ENCODE measurements around the gene TRDN. TPM values are rescaled to one million over a fixed set of nuclear protein-coding genes. Genes with fewer than 3 reads are reported as not detected.

The TRDN gene
- total and polyA plus RNA-seq, 9 donors, result under 0.01 to 7.8 (median 1.3) TPM; not detected in 1

DNA sequence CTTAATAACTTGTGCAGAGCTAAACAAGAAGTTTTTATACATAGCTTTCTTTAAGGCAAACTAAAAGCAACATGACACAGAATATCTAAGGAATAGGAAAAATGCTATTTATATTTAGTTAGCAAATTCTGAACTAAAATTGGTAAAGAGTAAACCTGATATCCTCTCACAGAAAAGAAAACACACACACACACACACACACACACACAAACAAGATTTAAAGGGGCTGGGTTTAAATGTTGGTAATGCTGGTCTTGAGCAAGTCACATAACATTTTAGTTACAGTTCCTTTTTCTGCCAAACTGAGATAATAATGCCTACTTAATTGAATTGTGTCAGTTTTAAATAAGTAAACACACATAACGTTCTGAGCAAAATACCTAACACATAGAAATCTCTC is 1.6 kb downstream of the TRDN start:
- Histone ChIP-seq H3K9me3 (no peaks in the 10 kb centered on the region), H3K4me1 (ENCODE audit: insufficient read depth) (no peaks in the 10 kb centered on the region), H3K4me3 (no peak overlapping the region), H3K27ac (no peak overlapping the region), H3K36me3 (no peaks in the 10 kb centered on the region), H3K27me3 (no peaks in the 10 kb centered on the region)
- intact Hi-C loops (cut with DNase I), result no loop called here
- no peak for TF ChIP-seq EP300 (IDR thresholded peaks at IDR 0.05)
- TF ChIP-seq POLR2A (IDR thresholded peaks at IDR 0.05), result no peak
- TF ChIP-seq, protein P1, sequence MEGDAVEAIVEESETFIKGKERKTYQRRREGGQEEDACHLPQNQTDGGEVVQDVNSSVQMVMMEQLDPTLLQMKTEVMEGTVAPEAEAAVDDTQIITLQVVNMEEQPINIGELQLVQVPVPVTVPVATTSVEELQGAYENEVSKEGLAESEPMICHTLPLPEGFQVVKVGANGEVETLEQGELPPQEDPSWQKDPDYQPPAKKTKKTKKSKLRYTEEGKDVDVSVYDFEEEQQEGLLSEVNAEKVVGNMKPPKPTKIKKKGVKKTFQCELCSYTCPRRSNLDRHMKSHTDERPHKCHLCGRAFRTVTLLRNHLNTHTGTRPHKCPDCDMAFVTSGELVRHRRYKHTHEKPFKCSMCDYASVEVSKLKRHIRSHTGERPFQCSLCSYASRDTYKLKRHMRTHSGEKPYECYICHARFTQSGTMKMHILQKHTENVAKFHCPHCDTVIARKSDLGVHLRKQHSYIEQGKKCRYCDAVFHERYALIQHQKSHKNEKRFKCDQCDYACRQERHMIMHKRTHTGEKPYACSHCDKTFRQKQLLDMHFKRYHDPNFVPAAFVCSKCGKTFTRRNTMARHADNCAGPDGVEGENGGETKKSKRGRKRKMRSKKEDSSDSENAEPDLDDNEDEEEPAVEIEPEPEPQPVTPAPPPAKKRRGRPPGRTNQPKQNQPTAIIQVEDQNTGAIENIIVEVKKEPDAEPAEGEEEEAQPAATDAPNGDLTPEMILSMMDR (IDR thresholded peaks at IDR 0.05), result no peak
- no peak for DNase-seq
- WGBS, 3 donors, result 12 to 51% (median 29%) methylated on average over 1 of the region's 1 CpG

DNA sequence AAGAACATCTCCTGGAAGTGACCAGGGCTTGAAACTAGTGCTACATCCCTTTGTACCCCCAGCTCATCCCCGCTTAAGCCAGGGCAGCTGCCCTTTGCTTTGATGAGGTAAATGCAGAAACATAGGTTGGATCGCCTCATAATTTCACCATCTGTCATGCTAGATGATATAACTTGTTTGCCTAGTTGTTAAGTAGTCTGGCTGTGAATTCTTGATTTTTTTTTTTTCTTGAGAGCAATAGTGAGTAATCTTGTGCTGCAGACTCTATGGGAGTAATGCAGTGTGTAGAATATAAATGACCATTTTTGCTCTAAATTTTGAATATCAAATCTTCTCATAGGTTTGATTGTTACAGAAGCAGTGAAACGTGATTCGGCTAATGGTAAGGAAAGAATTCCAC is 4.1 kb downstream of the TRDN start:
- no peak for TF ChIP-seq EP300 (IDR thresholded peaks at IDR 0.05)
- no peak for TF ChIP-seq POLR2A (IDR thresholded peaks at IDR 0.05)
- TF ChIP-seq, protein P1 (IDR thresholded peaks at IDR 0.05), result no peak
- intact Hi-C loops (cut with DNase I), result no loop called here
- Histone ChIP-seq H3K36me3 (no peaks in the 10 kb centered on the region), H3K27me3 (no peaks in the 10 kb centered on the region), H3K4me1 (ENCODE audit: insufficient read depth) (no peaks in the 10 kb centered on the region), H3K27ac (no peak overlapping the region), H3K4me3 (no peak overlapping the region), H3K9me3 (no peaks in the 10 kb centered on the region)
- WGBS, 3 donors, result 64 to 85% (median 75%) methylated on average over 4 of the region's 4 CpGs
- no peak for DNase-seq

DNA sequence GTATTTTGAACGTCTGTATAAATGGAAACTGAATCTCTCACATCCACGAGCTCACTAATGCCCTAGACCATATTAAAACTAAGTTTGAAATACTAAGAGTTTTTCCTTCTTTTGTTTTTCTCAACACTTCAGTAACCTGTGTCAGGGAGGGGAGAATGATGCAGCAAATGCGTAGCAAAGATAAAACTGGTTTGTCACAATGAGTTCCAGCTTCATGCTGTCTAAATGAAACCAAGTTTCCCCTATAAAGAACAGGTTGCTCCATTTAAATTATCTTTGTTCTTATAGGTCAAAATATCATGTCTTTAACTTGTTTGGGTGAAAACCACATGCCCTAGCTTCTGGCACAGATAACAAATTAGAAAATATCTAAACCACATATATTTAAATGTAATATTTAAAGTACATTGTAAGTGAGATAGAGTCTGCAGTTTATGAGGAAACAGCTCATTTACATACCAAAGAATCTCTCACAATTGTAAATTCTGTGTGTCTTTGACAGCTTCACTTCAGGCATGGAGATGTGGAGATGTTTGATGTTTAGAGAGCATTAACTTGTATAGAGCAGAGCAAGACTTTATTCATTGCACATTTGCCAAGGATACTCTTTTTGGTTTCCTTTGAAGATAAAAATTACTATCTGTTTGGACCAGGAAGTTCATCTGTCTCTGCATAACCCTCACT is 7.3 kb downstream of the TRDN start:
- Histone ChIP-seq H3K4me3 (no peak overlapping the region), H3K4me1 (ENCODE audit: insufficient read depth) (no peaks in the 10 kb centered on the region), H3K9me3 (no peaks in the 10 kb centered on the region), H3K36me3 (no peaks in the 10 kb centered on the region), H3K27me3 (no peaks in the 10 kb centered on the region), H3K27ac (no peak overlapping the region)
- TF ChIP-seq POLR2A (IDR thresholded peaks at IDR 0.05), result no peak
- TF ChIP-seq EP300 (IDR thresholded peaks at IDR 0.05), result no peak
- TF ChIP-seq, protein P1 (IDR thresholded peaks at IDR 0.05), result no peak
- no peak for DNase-seq
- 44 to 48% (median 45%) methylated on average over 3 of the region's 3 CpGs for WGBS, 3 donors
- intact Hi-C loops (cut with DNase I), result no loop called here

DNA sequence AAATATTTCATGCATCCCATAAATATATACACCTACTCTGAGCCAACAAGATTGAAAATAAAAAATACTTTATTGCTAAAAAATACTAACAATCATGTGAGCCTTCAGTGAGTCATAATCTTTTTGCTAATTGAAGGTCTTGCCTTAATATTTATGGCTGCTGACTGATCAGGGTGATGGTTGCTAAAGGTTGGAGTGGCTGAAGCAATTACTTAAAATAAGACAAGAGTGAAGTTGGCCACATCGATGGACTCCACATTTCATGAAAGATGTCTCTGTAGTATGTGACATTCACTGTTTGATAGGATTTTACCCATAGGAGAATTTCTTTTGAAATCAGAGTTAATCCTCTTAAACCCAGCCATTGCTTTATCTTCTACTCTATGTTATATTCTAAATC is 11.1 kb downstream of the TRDN start:
- no peak for DNase-seq
- no peak overlapping the region for H3K4me3 ChIP-seq
- WGBS, 3 donors, result 92 to 95% (median 95%) methylated on average over 1 of the region's 1 CpG
- no peaks in the 10 kb centered on the region for H3K36me3 ChIP-seq
- H3K27me3 ChIP-seq, result no peaks in the 10 kb centered on the region
- H3K4me1 ChIP-seq (ENCODE audit: insufficient read depth), result no peaks in the 10 kb centered on the region
- intact Hi-C loops (cut with DNase I), result no loop called here
- TF ChIP-seq EP300 (IDR thresholded peaks at IDR 0.05) (no peak), POLR2A (IDR thresholded peaks at IDR 0.05) (no peak)
- TF ChIP-seq, protein P1 (IDR thresholded peaks at IDR 0.05), result no peak
- no peaks in the 10 kb centered on the region for H3K9me3 ChIP-seq
- no peak overlapping the region for H3K27ac ChIP-seq

Measured in ovary (tissue), 9 donors.